HG02759 (cell line): ENCODE measurements around the gene PCDH9.
"Not testable (repeated sequence)": the region's sequence is repeated elsewhere in the genome, so short reads cannot be mapped to it uniquely, and the experiment has no call there.

Experiments used
- ATAC-seq: cut with Tn5 transposase; IDR thresholded peaks from one replicate; pipeline ENCODE4 v1.9.1; 2021; ENCODE audit warnings: mild to moderate bottlenecking, moderate library complexity; ENCODE audit not compliant: unreplicated experiment

Gene PCDH9

GRCh38 chr13:66259426-66259825 is 970.7 kb downstream of the PCDH9 start:
- not testable (repeated sequence) for ATAC-seq
